Lung microvascular endothelial cell (primary cell): ENCODE measurements around the gene C12orf43. TPM values are rescaled to one million over a fixed set of nuclear protein-coding genes. Genes with fewer than 3 reads are reported as not detected.

Experiments used
- DNase-seq, 2 donors: peaks; one replicate each; pipeline versions ENCODE4 v3.0.0 to v3.0.0-alpha.2; 2010; ENCODE audit warnings: low read depth in 2 of 2
- total RNA-seq: library from RNA; depleted of rRNA; stranded (reverse); fragments of >200 nt; gene quantifications from 2 replicates; pipeline ENCODE4 v1.2.1, GENCODE V29; 2014

Gene C12orf43
- total RNA-seq, 1 donor from 2014 or later = 13.1 TPM

DNA sequence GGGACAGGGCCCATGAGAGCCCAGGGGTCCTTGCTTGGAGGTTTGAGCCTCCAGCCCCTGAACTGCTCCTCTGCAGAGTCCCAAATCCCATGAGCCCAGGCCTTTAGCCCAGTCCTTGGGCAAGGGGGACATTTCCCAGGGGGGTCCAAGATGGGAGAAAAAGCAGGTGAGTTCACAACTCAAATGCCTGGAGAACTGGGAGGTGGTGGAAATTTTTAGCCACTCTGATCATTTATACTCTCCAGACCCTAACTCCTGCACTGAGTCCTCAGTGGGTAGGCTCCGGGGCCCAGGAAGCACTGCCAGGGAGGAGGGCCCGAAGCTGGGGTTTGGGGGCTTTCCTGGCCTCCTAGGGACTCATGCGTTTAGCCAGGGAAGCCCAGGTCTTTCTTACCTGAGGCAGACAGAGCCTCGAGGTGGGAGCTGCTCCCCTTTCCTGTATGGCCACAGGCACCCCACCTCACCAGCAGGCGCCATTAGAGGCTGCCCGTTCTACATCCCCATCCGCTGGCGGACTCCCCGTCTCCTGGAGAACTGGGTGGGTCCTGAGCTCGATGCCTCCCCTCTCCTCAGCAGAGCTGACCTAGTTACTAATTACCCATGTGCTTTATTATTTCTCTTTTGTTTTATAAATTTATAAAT, 36.9 kb downstream of the C12orf43 start:
- DNase-seq = no peak

DNA sequence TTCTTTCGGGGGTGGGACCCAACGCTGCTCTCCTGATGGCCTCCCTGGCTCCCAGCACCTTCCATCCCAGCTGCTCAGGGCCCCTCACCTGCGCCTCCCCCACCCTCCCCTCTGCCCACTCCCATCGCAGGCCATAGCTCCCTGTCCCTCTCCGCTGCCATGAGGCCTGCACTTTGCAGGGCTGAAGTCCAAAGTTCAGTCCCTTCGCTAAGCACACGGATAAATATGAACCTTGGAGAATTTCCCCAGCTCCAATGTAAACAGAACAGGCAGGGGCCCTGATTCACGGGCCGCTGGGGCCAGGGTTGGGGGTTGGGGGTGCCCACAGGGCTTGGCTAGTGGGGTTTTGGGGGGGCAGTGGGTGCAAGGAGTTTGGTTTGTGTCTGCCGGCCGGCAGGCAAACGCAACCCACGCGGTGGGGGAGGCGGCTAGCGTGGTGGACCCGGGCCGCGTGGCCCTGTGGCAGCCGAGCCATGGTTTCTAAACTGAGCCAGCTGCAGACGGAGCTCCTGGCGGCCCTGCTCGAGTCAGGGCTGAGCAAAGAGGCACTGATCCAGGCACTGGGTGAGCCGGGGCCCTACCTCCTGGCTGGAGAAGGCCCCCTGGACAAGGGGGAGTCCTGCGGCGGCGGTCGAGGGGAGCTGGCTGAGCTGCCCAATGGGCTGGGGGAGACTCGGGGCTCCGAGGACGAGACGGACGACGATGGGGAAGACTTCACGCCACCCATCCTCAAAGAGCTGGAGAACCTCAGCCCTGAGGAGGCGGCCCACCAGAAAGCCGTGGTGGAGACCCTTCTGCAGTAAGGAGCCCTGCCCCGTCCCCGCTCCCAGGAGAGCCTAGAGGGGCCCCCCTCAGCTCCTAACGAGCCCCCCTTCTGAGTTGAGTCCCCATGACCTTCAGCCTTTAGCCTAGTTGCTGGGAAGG, 37.7 kb downstream of the C12orf43 start, which contains the start of gene HNF1A:
HNF1A (plus strand) TSS at position 248 of the 924 bp plus-strand sequence; CDS start at position 474, 226 bp downstream.
- no peak for DNase-seq

DNA sequence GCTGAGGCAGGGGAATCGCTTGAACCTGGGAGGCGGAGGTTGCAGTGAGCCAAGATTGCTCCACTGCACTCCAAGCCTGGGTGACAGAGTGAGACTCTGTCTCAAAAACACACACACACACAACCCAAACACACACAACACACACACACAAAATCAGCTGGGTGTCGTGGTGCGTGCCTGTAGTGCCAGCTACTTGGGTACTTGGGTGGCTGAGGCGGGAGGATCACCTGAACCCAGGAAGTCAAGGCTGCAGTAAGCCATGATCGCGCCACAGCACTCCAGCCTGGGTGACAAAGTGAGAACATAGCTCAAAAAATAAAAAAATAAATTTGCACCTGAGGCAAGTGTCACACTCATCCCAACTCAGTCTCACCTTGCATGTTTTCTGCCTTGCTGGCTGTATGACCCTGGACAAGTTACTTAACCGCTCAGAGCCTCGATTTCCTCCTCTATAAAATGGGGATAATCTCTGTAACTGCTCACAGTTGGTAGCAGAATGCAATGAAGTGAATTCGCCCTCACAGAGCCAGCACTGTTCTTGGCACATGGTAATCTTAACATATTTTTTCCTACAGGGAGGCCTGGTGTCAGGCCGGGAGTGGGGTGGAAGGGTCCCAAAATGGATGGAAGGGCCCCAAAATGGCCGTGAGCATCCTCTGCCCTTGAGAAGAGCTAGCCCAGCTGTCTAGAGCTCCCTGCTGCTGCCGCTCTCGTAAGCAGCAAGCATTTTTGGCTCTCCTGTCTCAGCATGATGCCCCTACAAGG, 38.6 kb downstream of the C12orf43 start:
- no peak for DNase-seq

DNA sequence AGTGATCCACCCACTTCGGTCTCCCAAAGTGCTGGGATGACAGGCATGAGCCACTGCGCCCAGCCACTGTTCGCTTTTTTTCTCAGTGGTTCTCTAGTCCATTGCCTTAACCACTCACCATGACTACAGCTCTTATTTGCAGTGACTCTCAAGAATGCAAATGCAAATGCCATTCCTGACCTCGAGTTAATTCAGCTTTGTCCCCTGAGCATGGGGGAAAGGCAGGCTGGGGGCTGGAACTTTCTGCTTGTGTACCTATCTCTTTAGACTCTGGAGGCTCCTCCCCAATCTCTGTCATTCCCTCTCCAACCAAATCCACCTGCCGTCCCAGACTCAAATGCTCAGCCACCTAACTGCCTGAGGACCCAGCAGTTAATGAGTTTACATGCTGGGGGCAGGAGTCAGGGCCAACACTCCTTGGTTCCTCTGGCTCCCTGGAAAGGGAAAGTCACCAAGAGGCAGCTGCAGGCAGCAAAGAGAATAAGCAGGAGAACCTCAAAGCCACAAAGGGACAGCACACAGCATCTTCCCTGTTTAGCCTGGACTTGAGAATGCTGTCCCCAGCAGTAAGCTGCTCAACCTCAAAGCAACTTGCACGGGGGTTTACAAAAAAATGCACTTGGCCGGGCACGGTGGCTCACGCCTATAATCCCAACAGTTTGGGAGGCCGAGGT, 43.3 kb downstream of the C12orf43 start:
- DNase-seq = no peak

DNA sequence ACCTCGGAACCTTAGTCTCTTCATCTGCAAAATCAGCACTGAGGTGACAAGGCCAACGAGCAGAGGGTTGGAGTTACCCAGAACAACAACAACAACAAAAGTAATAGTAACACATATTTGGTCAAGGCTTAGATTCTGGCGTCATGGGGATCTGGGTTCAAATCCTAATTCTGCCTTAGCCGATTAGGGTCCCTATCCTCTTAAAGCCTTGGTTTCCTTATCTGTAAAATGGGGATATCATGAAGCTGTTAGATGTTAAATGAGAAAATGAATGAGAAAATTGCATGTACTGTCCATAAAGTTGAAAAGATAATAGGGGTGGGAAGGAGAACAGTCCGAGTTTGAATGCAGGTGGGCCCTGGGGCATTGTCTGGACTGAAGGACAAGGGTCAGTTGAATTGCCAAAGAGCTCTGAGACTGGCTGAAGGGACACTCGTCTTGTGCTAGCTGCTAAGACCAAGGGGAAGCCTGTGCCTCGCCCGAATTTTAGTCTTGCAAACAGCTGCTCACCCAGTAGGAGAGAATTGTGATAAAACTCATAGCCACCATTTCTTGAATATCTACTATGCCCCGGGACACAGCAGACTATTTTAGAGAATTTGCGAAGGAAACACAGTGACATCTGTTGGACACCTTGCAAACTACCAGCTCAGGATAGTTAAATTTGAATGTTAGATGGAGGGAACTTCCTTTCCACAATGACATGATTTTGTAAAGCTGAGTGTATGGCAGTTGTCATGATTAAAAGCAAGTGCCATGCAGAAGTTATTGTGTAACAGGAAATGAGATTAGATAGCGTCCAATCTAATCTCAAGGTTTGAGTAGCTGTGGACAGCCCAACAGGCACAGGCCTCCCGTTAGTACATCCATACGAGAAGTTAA, 44.7 kb downstream of the C12orf43 start:
- DNase-seq = peak; percentile 72 to 78

DNA sequence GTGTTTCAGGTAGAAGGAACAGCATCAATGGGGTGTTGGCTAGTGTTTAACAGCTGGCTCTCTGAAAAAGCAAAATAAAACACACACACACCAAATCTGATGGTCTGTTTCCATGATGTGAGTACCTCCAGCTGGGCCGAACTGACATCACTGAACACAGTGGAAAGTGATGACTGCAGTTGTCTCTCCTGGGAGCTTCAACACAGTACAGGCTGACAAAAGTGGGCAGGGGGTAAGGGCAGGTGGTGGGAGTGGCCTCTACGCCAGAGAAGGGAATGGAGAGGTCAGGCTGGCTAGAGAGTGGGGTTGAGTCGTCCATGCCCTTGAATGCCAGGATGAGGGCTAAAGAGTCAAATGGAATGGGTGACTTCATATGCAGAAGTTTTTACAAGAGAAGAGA, 46.0 kb downstream of the C12orf43 start:
- peak in 1 of 2 donors; percentile 12 for DNase-seq

DNA sequence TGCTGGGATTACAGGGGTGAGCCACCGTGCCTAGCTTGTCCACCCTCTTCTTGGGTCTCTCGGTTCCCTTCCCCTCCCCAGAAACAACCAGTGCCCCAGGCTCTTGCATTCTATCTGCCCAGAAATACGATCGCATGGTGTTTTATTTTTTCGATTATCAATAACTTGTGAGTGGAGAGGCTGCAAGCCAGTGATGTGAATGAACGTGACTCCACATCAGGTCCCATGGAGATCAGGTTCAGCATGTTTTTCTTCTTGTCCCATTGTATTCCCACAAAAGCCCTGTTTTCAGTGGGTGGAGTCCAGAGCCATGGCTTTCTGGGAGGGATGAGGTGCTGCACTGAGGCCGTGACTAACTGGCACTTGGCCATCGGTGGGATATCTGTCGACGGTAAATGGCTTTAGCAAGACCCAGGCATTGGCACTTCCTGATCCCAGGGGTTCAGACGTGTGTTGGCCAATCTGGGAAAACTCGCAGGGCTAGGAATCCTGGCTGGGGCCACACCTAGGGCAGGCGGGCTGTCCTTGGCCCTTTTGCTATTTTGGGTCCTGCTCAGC, 50.7 kb downstream of the C12orf43 start:
- peak in 1 of 2 donors; percentile 10 for DNase-seq

DNA sequence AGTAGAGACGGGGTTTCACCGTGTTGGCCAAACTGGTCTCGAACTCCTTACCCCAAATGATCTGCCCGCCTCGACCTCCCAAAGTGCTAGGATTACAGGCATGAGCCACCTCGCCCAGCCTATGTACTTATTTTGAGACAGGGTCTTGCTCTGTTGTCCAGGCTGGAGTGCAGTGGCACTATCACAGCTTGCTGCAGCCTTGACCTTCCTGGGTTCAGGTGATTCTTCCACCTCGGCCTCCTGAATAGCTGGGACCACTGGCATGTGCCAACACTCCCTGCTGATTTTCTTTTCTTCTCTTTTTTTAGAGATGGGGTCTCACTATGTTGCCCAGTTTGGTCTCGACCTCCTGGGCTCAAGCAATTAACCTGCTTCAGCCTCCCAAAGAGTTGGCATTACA, 52.0 kb downstream of the C12orf43 start:
- no peak for DNase-seq

DNA sequence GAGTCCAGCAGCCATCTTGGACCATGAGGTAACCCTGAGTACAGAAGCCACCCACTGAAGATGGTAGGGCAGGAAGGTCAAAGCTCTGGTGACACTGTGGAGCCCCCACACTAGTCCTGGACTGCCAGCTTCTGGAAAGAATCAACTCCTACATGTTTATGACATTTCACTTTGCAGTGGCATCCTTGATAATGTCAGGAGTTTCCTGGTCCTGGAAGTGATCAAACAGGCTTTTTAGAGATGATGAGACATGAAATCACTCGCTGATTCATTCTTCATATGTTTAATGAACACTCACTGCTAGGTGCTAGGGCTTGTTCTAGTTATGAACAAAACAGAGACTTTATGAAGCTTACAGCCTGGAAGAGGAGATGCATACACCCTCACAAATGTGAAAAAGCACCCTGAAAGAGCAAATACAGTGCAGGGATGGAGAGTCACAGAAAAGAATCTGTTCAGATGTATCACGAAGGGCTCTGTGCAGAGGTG, 53.7 kb downstream of the C12orf43 start:
- no peak for DNase-seq

DNA sequence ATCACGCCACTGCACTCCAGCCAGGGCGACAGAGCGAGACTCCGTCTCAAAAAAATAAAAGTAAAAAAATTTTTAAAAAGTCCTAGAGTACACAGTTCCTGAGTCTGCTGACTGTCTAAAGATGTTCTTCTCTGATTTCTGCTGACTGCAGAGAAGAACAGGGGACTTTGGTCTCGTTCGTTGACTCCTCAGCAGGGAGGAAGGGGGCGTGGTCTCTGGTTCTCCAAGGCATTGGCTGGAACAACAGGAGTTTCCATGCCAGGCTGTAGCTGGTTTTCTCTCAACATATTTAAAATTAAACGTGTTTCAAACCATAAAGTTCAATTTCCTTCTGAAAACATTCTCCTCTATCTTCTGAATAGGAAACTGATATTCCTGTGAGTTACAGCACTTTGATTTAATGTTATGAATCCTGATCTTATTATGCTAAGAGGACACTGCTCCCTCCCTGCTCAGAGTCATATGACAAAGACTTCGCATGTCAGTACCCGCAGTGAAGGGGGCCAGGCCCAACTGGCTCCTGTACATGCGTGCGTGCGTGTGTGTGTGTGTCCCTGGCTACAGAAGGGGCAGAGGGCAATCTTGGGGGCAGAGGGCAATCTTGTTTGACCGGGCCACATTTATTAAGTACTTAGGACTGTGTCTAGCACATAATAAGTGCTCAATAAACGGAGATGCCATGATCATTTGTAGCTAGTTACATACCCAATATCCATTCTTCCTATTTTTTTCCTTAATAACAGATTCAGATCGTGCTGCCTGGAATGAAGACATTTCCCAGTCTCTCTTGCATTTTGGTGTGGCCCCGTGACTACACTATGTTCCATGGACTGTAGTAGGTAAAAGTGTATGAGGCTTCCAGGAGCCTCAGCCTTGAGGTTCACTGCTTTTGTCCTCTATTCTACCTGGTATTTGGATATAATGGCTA, 54.4 kb downstream of the C12orf43 start:
- DNase-seq = no peak

DNA sequence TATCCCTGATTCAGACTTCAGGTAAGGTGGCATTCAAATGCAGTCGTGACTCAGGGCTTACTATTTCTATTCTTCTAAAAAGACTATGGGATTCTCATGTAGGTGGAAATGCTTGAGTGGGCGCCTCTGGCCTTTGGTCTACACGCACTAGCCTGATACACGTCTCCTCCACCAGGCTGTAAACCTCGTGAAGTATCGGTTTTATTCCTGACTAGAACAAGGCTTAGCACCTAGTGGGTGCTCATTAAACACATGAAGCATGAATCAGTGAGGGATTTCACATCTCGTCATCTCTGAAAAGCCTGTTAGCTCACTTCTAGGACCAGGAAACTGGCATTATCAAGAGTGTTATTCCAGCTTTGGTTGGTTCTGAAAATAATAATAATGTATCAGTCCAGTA, 55.6 kb downstream of the C12orf43 start:
- DNase-seq = no peak

DNA sequence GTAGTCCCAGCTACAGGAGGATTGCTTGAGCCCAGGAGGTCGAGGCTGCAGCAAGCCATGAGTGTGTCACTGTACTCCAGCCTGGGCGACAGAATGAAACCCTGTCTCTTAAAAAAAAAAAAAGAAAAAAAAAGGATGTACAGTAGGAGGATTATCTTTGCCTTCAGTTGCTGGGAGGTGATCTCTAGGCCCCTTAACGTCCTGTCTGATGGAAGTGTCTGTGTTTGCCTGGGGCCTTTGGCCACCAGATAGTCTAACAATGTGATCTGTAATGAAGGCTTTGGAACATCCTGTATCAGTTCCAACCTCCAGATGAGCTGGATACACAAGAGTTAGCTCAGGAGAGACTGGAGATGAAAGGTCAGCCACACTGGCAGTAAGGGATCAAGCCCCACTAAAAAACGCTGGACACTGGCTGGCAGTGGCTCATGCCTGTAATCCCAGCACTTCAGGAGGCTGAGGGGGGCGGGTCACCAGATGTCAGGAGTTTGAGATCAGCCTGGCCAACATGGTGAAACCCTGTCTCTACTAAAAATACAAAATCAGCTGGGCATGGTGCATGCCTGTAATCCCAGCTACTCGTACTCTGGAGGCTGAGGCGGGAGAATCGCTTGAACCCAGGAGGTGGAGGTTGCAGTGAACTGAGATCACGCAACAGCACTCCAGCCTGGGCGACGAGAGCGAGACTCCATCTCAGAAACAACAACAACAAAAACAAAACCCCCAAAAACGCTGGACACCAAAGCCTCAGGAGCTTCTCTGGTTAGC, 57.0 kb downstream of the C12orf43 start:
- no peak for DNase-seq

DNA sequence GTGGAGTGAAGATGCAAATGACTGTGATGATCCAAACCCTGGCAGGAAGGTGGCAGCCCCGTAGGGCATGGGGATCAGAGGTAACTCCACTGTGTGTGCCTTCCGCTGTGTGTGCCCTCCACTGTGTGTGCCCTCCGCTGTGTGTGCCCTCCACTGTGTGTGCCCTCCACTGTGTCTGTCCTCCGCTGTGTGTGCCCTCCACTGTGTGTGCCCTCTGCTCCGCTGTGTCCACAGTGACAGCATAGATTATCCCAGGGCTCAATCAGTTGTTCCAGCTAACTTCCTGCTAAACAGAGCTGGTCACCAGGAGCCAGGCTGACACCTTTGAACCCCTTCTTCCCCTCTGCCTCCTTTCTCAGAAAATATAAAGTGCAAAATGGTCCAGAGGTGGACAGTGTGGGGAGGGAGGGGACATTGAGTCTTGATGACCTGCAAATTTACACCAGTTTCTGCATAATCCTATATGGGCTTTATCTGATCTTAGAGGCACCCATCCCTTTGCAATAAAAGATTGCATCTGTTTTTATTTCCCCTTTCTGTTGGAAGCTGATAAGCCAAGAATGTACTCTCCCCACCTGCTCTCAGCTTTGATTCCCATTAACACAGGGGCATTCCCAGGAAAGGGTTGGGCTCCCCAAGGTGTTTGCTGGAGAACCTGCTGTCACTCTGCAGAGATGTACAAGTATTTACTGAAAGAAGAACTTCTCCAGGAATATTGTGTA, 59.5 kb downstream of the C12orf43 start:
- peak in 1 of 2 donors; percentile 13 for DNase-seq

DNA sequence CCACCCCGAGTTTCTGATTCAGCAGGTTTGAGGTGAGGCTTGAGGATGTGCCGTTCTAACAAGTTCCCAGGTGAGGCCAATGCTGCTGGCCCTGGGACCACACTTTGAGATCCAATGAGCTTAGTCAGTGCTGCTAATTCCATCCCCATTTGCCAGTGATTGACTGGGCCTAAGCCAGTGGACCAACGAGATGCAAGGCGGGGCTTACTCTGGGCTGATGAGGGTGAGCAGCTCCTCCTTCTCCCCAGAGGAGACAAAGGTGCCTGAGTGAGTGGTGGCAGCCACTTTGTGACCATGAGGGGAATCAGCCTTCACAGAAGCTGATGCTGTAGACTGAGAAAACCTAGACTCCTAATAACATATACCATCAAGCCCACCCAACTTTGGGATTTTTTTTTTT, 61.1 kb downstream of the C12orf43 start:
- no peak for DNase-seq

DNA sequence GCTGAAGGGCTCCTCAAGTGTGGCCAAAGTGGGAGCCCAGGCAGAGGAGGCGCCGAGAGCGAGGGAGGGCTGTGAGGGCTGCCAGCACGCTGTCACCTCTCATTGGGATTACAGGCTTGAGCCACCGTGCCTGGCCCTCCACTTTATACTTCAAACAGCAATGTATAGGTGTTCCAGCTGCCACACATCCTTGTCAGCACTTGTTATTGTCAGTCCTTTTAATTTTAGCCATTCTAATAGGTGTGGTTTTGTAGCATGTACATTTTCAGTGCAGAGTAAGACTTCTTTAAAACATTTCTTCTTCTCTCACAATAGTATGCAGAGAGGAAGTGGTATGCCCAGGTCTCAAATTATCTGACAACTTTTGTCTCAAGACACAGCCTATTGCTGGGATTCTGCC, 65.5 kb downstream of the C12orf43 start:
- no peak for DNase-seq
